Stimulated activated naive B cell treated with anti-CD40 and anti-IgM and Interleukin-4, amounts not matched to agents 10 μg/mL and 1 μg/mL and 100 μg/mL, for 72 hours (primary cell): ENCODE data around the gene GATA3.

Source experiments
- ATAC-seq, 2 donors: fragments of 150-1000 bp; cut with Tn5 transposase; replicated peaks; 2 replicates each; pipeline ENCODE4 v1.10.0; 2021; ENCODE audit warnings: moderate library complexity in 1 of 2
- DNase-seq: peaks from one replicate; pipeline ENCODE4 v3.0.0; 2021
- H3K27ac Mint-ChIP-seq: one replicate; pipeline ENCODE4 v1.8.0; 2022; ENCODE audit warnings: mild to moderate bottlenecking, mixed read lengths
- H3K27me3 Mint-ChIP-seq, 2 donors: one replicate each; pipeline ENCODE4 v1.8.0; 2022; ENCODE audit warnings: mixed read lengths in 2 of 2
- H3K36me3 Mint-ChIP-seq, 2 donors: one replicate each; pipeline ENCODE4 v1.8.0; 2022; ENCODE audit warnings: mixed read lengths in 2 of 2, mild to moderate bottlenecking in 1 of 2
- H3K4me1 Mint-ChIP-seq, 2 donors: one replicate each; pipeline ENCODE4 v1.8.0; 2022; ENCODE audit warnings: mixed read lengths in 2 of 2, mild to moderate bottlenecking in 1 of 2
- H3K4me3 Mint-ChIP-seq, 2 donors: one replicate each; pipeline ENCODE4 v1.8.0; 2022; ENCODE audit warnings: mild to moderate bottlenecking in 2 of 2, mixed read lengths in 2 of 2, moderate library complexity in 1 of 2
- H3K9me3 Mint-ChIP-seq, 2 donors: one replicate each; pipeline ENCODE4 v1.8.0; 2022; ENCODE audit warnings: mixed read lengths in 2 of 2, mild to moderate bottlenecking in 1 of 2

GATA3 gene

DNA sequence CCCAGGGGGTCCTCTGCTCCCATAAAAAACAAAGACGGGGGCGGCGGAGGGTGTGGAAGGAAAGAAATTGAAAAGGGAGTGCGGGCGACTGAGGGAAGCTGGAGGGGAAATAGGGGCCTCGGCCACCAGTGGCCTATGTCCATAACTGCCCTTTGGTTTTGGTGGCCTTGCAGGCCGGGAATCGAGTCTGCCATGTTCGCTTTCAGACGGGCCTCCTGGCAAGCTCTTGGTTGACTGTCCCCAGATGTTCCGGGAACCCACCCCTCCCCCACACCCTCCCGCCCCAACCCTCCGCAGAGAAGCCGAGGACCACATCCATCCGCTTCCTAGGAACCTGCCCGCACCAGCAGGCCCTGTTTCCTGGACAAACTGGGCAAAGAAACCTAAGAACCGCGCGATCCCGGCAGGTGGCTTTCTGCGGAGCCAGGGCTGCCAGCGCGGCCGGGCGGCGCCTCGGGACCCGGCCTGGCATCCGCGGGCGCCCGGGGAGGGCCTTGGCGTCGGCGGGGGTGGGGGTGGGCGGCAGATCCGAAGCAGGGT, 20.0 kb upstream of the GATA3 start:
- peaks cover 8 to 18% of the 10 kb centered on the region in 2 donors for H3K36me3 Mint-ChIP-seq
- H3K27me3 Mint-ChIP-seq = peaks cover 66 to 88% of the 10 kb centered on the region in 2 donors
- DNase-seq (no peak), ATAC-seq (no peak)
- peaks cover 9 to 17% of the 10 kb centered on the region in 2 donors for H3K4me1 Mint-ChIP-seq
- H3K9me3 Mint-ChIP-seq = peaks cover 3 to 10% of the 10 kb centered on the region in 2 donors
- peak overlapping the region; percentile 6 to 13 for H3K4me3 Mint-ChIP-seq
- no peak overlapping the region for H3K27ac Mint-ChIP-seq

GRCh38 chr10:8035006-8035640, 19.4 kb upstream of the GATA3 start:
- Mint-ChIP-seq H3K27ac (peak overlapping the region; percentile 82), H3K4me1 (peaks cover 10 to 17% of the 10 kb centered on the region in 2 donors), H3K4me3 (peak overlapping the region in 1 of 2 donors; percentile 31), H3K27me3 (peaks cover 71 to 86% of the 10 kb centered on the region in 2 donors), H3K36me3 (peaks cover 8 to 18% of the 10 kb centered on the region in 2 donors), H3K9me3 (peaks cover 3 to 10% of the 10 kb centered on the region in 2 donors)
- no peak for DNase-seq
- no peak for ATAC-seq

GRCh38 chr10:8035641-8036470, 18.6 kb upstream of the GATA3 start:
- Mint-ChIP-seq H3K4me3 (peak overlapping the region in 1 of 2 donors; percentile 31), H3K9me3 (peaks cover 3 to 10% of the 10 kb centered on the region in 2 donors), H3K27ac (peak overlapping the region; percentile 82), H3K4me1 (peaks cover 10 to 17% of the 10 kb centered on the region in 2 donors), H3K27me3 (peaks cover 67 to 81% of the 10 kb centered on the region in 2 donors), H3K36me3 (peaks cover 8 to 18% of the 10 kb centered on the region in 2 donors)
- no peak for ATAC-seq
- DNase-seq = no peak

DNA sequence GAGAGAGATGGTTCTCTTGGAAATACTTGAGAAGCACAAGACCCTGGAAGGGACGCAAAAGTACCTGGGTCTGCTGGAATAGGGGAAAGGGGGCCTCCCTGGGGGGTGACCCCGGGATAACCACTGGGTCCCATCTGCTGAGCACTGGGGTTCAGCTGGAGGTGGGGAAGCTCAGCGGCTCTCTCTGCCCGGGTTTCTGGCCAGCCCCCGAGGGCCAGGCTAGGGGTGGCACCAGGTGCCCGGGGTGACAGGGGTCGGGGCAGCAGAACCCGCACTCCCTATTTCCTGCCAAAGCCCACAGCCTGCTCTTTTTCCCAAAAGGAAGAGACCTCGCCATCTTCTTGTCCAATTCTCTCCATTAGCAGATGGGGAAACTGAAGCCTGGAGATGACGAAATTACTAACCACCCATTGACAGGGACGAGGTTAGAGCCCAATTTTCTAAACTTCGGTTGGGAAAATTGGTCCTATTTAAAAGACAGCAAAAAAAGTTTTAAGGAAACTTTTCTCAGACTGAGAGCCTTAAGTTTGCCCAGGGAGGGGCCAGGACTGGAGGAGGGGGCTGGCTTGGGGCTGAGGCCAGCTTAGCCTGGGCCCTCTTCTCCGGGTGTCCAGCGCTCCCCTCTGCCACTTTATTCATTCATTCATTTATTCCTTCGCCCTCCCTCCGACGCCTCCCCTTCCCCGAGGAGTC, 17.8 kb upstream of the GATA3 start:
- H3K27me3 Mint-ChIP-seq = peaks cover 68 to 82% of the 10 kb centered on the region in 2 donors
- peaks cover 3 to 10% of the 10 kb centered on the region in 2 donors for H3K9me3 Mint-ChIP-seq
- peak overlapping the region in 1 of 2 donors; percentile 29 for H3K4me3 Mint-ChIP-seq
- H3K27ac Mint-ChIP-seq = peak overlapping the region; percentile 59
- peaks cover 10 to 19% of the 10 kb centered on the region in 2 donors for H3K4me1 Mint-ChIP-seq
- peaks cover 8 to 18% of the 10 kb centered on the region in 2 donors for H3K36me3 Mint-ChIP-seq
- no peak for ATAC-seq
- no peak for DNase-seq

DNA sequence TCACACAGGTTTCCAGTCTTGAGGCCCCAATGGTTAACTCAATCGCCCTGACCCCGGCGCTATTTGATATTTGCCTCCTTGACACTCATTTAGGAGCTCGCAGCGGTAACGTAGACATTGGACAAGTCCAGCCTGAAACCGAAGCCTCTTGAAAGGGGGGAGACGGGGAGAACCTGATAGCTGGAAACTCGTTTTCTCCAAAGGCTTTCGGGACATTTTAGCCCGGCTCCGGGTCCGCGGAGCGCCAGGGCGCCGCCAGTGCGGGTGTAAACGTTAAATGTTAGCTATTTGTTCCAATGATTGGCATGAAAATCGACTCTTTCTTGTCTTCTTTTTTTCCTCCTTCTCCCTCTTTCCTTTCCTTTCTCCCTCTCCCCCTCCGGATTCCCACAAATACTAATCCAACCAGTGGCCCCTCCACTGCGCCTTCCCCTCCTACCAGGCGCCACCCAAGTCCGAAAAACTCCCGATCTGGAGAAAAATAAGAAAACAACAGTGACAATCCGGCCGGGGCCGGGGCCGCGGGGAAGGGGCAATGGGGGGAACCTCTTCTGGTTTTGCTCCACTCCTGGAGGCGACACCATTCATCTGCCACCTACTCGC, 17.2 kb upstream of the GATA3 start:
- Mint-ChIP-seq H3K4me1 (peaks cover 15 to 25% of the 10 kb centered on the region in 2 donors), H3K4me3 (peak overlapping the region in 1 of 2 donors; percentile 41), H3K9me3 (peaks cover 3 to 10% of the 10 kb centered on the region in 2 donors), H3K27ac (peak overlapping the region; percentile 85), H3K27me3 (peaks cover 68 to 82% of the 10 kb centered on the region in 2 donors), H3K36me3 (peaks cover 8 to 18% of the 10 kb centered on the region in 2 donors)
- no peak for ATAC-seq
- DNase-seq = no peak

DNA sequence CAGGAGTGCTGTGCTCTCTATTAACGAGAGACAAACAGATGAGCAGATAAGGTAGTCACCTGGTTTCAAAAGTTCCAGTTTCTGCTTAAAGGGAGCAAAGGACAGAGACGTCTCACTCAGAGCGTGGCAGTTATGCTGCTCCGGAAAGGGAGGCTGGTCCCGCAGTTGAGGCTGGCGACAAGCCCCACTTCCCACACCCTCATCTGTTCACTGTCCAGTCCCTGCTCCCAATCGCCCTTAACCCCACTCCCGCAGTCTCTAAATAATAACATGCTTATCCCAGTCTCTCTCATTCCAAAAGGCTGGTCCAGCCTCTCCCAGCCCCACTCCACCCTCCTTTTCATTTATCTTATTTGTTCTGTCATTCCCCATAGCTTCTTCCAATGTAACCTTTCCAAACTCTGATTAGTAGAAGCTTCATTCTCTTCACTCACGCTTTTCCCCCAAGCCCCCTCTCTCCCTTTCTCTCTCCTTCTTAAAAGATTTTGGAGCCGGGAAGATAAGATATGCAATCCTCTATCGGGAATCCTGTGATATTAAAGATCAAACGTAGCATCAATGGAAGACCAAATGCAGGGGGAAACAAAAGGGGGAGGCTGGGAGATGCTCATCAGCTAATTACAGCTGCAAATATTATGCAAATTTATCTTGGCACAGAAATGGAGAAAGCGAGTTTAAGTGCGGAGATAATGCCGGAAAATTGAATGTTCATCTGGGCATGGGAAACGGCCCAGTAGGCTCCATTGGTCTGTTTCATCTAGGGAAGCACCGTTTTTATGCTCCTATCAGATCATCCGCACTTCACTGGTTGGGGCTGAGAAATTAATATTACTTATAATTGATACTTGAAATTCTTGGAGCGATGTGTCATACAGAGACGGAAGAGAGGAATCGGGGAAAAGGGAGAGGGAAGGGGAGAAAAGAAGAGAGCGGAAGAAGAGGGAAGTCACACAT, 16.3 kb upstream of the GATA3 start:
- Mint-ChIP-seq H3K4me3 (peak overlapping the region in 1 of 2 donors; percentile 7), H3K36me3 (peaks cover 8 to 22% of the 10 kb centered on the region in 2 donors), H3K9me3 (peaks cover 6 to 10% of the 10 kb centered on the region in 2 donors), H3K27ac (peak overlapping the region; percentile 32), H3K27me3 (peaks cover 68 to 82% of the 10 kb centered on the region in 2 donors), H3K4me1 (peaks cover 24 to 34% of the 10 kb centered on the region in 2 donors)
- DNase-seq = no peak
- ATAC-seq = no peak

DNA sequence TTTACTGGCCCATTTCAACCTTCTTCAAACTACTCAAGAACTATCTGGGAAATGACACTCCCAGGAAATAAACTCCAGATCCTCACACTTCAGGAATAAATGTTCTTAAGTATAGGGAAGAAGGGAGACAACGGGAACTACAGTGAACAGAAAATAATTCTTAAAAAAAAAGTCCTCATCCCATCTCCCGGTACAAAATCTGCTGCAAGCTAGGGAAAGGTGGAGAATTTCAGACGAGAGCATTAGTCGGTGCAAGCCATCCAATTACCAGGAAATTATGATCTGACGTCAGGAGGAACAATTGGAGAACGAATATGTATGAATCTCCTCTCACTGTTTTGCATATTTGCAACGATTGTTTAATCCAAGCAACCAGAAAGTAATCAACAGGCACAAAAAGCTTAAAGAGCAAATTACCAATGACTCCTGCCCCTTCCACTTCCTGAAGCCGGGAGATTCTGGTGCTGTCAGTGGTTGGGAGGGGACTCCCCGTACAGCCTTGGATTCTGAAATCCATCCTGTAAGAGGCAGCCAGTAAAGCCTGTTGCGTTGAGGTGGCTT, 15.1 kb upstream of the GATA3 start:
- peaks cover 8 to 10% of the 10 kb centered on the region in 2 donors for H3K9me3 Mint-ChIP-seq
- H3K27me3 Mint-ChIP-seq = peaks cover 72 to 82% of the 10 kb centered on the region in 2 donors
- peaks cover 11 to 28% of the 10 kb centered on the region in 2 donors for H3K36me3 Mint-ChIP-seq
- H3K4me3 Mint-ChIP-seq = peak overlapping the region in 1 of 2 donors; percentile 21
- peaks cover 32 to 34% of the 10 kb centered on the region in 2 donors for H3K4me1 Mint-ChIP-seq
- no peak for ATAC-seq
- peak overlapping the region; percentile 76 for H3K27ac Mint-ChIP-seq
- DNase-seq = no peak

DNA sequence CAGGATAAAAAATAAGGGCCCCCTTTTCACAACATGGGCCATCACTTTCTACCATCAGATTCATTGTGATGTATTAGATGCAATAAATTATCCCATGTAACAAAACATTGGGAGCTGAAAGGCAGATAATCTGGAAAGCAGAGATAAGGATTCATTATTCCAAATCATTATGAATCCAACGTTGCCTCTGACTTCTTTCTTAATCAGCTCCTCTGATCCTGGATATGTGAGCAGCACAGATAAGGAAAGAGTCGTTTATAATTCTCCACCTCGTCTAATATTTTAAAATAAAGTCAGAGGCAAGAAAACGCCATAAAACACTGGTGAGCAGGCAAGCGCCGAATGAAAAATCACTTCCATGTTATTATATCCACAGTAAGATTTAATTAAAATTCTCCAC, 13.8 kb upstream of the GATA3 start:
- no peak for DNase-seq
- Mint-ChIP-seq H3K27me3 (peaks cover 75 to 86% of the 10 kb centered on the region in 2 donors), H3K4me1 (peaks cover 38 to 46% of the 10 kb centered on the region in 2 donors), H3K36me3 (peaks cover 13 to 26% of the 10 kb centered on the region in 2 donors), H3K9me3 (peaks cover 8 to 10% of the 10 kb centered on the region in 2 donors), H3K27ac (no peak overlapping the region), H3K4me3 (no peak overlapping the region)
- no peak for ATAC-seq

- DNase-seq (no peak), ATAC-seq (no peak)
- Mint-ChIP-seq H3K4me3 (no peak overlapping the region), H3K27me3 (peaks cover 83 to 87% of the 10 kb centered on the region in 2 donors), H3K36me3 (peaks cover 13 to 26% of the 10 kb centered on the region in 2 donors), H3K27ac (no peak overlapping the region), H3K4me1 (peaks cover 44 to 54% of the 10 kb centered on the region in 2 donors), H3K9me3 (peaks cover 8 to 10% of the 10 kb centered on the region in 2 donors)
Observed at GRCh38 chr10:8041284-8041991, 13.1 kb upstream of the GATA3 start.

DNA sequence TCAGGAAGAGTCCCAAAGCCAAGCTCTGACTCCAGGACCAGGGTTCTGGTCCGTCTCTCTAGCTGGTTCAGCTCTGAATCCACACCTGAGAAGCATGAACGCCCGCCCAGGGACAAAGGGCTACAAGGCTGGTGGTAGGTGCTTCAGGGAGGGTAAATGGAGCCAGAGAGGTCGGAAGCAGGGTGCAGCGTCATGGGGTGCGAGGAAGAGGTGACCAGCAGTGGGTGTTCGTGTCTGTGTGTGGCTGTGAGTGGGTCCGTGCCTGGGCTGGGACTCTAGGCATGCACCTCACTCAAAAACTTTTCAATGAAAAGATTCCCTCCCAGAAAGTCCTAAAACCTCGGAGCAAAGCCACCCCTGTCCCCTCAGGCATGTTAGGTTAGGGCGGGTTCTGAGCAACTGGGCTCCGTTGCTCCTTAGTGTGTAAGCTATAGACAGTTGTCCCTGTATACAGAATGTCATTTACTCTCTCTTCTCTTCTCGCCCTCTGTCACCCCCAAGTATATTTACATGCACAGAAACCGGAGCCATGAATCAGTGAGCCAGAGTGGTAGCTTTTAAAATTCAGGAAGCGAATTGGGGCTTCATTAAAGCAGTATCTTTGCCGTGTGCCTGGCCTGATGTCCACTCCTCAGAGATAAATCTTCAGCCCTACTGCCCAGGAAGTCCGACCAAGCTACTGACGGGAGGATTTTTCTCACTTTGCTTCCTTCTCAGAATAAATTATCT, 12.3 kb upstream of the GATA3 start:
- Mint-ChIP-seq H3K9me3 (peaks cover 8 to 10% of the 10 kb centered on the region in 2 donors), H3K27me3 (peaks cover 86 to 87% of the 10 kb centered on the region in 2 donors), H3K36me3 (peaks cover 13 to 26% of the 10 kb centered on the region in 2 donors), H3K27ac (peak overlapping the region; percentile 93), H3K4me1 (peaks cover 50 to 57% of the 10 kb centered on the region in 2 donors), H3K4me3 (peak overlapping the region; percentile 5 to 21)
- no peak for ATAC-seq
- no peak for DNase-seq

DNA sequence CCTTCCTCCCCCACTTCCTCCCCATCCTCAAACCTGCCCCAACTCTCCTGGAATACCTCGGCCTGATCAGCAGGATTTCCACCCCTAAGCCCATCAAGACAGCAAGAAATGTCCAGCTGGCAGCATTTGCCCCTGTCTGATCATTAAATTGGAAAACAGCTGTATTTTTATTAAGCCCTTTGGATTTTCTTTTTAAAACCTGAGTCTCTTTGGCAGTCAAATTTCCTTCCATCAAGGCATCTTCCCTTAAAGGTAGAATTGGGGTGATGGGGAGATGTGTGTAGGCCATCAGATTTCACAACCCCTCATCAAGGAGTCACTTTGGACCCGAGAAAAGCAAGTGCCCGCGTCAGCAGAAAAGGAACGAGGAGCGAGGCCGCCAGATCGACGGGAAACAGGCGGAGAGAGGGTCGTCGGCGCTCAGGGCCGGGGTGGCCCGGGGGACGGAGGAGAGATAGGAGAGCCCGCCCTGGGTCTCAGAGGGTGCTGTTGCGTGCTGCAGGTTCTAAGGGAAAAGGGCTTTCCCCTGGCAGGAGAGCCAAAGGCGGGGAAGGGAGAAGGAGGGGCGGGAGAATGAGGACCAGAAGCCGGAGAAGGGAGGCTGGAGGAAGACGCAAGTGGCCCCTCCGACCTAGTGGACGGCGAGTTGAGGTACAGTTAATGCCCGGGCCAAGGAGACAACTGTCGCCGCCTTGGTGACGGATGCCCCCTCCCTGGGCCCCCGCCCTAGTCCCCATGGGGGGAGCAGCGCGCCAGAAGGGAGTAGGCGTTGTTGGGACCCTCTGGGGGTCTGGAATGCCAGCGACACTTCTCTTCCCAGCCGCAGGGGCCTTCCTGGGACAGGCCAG, 11.5 kb upstream of the GATA3 start:
- Mint-ChIP-seq H3K9me3 (peaks cover 8 to 10% of the 10 kb centered on the region in 2 donors), H3K27ac (peak overlapping the region; percentile 93), H3K4me3 (peak overlapping the region; percentile 45 to 56), H3K4me1 (peaks cover 52% of the 10 kb centered on the region in 2 donors), H3K36me3 (peaks cover 12 to 21% of the 10 kb centered on the region in 2 donors), H3K27me3 (peaks cover 87% of the 10 kb centered on the region in 2 donors)
- ATAC-seq (no peak), DNase-seq (no peak)
